Stromal cell of bone marrow (primary cell): Measurements from ENCODE around the gene EMC9.

ENCODE experiments used
- DNase-seq: peaks from one replicate; pipeline ENCODE4 v3.0.0-alpha.2; 2012; ENCODE audit warnings: low read depth

EMC9 gene

GRCh38 chr14:24149302-24149969 is 8.0 kb upstream of the EMC9 start:
- DNase-seq = no peak

- no peak for DNase-seq
These were observed 6.5 kb upstream of the EMC9 start for GRCh38 chr14:24147761-24148428.

DNA sequence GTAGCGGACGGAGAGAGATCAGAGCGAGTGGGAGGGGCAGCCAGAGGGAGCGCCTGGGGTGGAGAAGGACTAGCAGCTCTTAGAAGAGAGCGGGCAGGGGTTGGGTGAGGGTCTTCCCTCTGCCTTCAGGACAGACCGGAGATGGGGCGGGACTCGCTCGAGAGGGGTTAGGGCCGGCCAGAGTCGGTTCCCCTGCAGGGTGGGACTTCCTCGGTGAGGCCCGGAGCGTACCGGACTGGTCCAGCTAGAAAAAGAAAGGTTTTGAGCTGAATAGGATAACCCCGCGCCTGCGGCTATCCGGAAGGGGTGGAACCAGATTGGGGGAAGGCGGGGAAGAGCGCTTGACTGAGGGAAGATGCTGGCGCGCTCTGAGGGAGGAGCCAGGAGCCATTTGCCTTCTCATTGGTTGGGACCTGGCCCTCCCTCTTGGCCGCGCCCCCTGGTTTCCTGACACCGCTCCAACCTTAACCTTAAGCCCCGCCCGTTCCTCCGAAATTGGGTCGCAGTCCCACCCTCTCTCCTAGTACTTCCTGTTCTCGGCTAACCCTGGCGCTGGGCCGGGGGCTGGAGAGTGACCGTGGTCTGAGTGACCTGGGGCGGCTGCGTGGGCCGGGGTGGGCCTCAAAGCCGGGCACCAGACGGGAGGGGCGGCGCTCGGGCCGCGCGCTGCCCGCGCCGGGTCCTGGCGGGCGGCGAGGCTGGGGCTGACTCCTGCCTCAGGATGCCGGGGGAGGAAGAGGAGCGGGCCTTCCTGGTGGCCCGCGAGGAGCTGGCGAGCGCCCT is 5.8 kb upstream of the EMC9 start, which contains the start of gene RNF31:
RNF31 (plus strand) TSS at position 521 of the 783 bp plus-strand sequence; CDS start at position 722, 201 bp downstream.
- DNase-seq = peak; percentile 98

DNA sequence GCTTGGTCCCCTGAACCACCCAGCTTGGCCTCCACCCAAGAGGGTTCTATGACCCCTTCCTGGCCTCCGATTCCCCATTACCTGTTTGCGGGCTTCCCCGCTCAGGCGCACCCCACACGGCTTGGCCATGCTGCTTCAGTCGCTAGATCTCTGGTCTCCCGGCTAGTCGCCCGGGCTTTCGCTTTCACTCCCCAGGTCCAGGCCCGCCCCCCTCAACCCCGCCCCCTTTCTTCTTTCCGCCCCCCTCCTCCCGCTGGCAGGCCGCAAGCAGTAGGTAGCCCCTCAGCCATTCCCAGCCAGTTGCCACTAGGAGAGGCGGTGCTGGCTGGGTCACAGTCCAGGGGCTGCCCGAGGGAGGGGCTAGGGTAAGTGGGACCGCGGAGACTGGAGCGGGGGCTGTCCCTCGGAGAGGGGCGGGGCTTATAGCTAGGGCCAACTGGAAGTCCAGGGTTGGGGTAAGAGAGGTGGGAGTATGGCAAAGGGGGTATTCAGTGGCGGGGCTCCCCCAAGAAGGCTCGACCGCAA is 5.1 kb upstream of the EMC9 start, which contains the start of gene PSME2:
PSME2 (minus strand) TSS at position 158 of the 525 bp plus-strand sequence; CDS start at position 129, 29 bp downstream.
- DNase-seq = peak; percentile 89

DNA sequence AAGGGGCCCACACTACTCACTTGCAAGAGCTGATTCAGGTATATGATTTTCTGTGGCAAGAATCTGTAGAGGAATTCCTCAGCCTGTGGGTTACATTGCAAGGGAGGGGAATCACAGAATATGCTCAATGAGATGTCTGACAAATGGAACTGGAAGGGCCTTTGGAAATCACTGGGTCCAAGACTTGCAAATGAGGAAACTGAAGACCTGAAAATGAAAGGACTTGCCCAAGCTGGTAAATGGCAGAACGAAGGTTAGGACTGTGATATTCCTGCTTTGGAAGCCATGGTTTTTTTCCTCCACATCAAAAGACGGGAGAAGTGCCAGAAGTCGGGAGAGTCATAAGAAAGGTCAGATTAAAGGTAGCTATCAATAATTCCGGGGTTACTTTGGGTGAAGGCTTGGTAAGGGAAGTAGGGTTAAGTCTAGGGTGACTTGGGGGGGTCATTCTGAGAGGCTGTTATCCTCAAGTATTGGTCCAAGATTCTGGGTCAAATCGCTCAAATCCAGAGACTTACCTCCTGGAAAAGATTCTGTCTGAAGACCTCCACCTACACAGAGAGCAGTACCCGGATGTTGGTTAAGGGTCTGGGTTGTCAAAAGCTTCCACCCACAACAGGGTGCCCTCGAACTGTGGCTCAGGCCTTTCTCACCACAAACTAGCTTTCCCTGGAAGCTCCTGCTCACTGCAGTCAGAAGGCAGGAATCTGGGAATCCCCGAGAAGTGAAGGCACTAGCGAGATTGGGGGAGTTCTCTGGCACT is 4.5 kb upstream of the EMC9 start:
- peak; percentile 40 for DNase-seq

DNA sequence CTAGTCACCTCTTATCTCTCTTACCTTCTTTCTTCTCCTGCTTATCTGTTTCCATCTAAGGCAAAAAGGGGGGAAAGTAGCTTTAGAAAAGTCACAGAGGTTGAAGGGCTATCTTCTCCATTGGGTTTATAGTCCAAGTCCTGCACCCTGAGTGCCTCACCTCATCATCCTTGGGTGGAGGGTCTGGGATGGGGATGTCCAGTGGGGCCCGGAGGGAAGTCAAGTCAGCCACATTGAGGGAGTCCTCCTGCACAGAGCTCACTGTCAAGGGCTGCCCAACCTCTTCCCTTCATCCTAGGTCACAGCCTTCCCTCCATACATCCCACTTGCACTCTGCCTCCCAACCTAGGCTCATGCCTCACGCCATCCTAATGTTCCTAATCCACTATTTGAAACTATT is 3.8 kb upstream of the EMC9 start:
- no peak for DNase-seq

DNA sequence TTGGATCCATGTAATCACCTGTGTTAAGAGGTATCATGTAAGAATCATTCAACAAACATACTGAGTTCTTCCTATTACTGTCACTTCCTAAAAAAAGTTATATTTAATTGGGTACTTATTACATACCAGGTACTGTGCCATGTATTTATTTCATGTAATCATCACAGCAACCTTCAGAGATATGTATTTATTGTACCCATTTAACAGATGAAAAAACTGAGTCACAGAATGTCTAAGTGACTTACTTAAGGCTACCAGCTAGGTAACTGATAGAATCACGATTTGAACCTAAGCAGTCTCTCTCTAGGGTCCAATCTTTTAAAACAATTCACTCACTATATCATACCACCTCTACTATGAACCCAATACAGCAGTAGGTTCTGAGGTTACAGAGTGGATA is 3.1 kb upstream of the EMC9 start:
- DNase-seq = no peak

- DNase-seq = peak; percentile 44
These were observed 2.1 kb upstream of the EMC9 start for GRCh38 chr14:24143511-24143910.

DNA sequence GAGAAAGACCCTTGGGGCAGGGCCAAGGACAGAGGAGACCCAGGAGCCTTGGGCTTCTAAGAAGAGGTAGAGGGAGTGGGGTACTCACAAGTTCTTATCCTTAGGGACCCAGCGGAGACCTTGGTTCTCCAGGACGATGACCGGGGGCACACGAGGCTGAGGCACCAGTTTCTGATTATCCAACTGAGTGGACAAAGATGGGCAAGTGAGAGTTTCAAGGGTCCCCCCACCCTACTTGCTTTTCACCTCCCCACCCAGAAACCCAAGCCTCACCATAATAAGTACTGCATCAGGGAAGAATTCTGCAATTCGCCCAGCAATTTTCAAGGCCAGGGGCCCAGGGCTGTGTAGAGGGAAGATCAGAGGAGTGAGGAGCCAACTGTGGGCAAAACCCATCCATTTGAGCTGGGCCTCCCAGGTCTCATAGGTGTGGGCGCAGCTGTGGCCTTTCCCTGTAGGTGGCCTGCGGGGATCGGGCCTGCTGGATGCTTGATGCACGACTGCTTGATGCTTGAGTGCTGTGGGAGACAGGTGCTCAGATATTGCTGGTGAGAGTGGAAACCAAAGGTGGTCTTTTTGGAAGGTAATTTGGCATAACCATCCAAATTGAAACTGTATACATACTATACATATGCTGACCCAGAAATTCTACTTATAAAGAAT is 2.0 kb downstream of the EMC9 start:
- DNase-seq = no peak

DNA sequence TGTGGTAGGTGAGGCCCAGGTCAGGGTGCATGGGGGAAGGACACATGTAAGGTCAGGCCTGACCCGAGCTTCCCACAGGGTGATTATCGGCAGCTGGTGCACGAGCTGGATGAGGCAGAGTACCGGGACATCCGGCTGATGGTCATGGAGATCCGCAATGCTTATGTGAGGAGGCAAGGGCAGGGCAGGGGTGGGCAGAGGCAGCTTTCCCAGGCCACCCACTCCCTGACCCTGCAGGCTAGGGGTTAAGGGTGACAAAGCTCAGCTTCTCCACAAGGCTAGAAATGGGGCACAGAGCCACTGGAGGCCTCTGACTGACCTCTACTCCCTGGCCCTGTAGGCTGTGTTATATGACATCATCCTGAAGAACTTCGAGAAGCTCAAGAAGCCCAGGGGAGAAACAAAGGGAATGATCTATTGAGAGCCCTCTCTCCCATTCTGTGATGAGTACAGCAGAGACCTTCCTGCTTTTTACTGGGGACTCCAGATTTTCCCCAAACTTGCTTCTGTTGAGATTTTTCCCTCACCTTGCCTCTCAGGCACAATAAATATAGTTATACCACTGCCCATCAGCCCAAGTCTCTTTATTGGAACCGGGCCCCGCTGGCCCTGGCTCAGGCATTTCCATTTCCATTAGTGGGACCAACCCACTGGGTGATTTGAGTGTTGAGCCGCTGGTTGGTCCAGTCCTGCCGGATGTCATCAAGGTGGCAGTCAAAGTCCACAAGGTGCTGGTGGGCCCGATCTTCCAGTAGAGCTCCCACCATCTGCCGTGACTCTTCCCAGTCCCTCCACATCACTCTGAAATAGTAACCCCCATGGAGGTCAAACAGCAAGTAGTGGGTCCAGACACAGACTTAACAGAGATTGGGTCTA is 2.8 kb downstream of the EMC9 start:
- DNase-seq = no peak

GRCh38 chr14:24137529-24138395 is 3.6 kb downstream of the EMC9 start:
- DNase-seq = no peak

DNA sequence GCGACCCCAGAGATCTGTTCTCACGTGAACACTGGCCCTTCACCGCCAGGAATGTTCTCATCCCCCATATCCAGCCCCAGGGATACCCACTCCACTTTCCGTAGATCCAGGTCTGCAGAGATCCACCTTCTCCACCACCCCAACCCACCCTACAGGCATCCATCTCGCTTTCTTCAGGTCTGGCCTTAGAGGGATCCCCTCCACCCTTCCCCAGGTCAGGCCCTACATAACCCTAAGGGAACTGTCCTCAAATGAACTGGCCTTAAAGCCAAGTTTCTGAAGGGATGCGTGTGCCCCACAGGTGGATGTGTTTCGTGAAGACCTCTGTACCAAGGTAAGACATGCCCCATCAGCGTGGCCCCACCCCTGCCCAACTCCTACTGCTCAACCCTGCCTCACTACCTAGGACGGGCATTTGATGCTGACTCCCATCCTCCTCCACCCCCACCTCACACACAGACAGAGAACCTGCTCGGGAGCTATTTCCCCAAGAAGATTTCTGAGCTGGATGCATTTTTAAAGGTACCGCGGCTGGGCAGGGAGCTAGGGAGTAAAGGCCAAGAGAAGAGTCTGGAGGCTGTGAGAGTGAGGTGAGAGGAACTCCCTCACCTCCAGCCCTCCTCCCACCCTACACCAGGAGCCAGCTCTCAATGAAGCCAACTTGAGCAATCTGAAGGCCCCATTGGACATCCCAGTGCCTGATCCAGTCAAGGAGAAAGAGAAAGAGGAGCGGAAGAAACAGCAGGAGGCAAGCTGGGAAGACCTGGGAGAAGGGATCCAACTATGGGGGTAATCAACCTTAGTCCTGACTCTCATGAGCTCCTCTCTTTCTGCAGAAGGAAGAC is 4.5 kb downstream of the EMC9 start:
- DNase-seq = no peak

DNA sequence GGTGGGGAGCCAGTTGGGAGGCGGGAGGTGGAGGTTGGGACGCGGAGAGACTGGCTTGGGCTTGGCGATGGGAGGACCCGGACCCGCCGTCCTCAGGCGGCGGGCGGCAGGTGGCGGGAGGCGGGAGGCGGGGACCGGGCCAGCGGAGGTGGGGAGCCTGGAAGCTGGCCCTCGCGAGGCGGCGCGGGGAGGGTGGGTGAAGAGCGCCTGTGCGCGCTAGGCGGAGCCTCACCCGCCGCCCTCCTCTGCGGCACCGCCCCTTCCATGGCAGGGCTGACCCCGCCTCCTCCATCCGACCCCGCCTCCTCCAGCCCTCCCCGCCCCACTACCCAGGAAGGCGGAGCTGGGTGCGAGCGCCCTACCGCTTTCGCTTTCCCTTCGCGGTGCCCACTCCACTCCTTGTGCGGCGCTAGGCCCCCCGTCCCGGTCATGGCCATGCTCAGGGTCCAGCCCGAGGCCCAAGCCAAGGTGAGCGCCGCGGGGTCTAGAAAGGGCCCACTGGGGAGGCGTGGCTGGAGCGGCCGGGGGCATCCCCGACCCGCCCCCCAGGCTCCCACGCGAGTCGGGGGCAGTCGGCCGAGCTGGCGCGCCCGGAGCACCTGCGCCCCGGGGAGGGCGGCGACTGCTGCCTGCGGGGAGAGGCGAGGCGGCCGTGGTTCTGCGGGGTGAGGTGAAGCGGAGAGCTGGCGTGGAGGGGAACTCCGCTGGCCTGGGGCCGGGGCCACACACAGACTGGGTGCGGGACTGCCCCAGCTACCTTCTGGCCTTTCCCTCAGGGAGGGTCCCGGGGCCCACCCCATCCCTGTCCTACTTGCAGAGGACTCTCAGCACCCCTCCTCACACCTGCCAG is 5.3 kb downstream of the EMC9 start, which contains the start of gene PSME1:
PSME1 (plus strand) TSS at position 361 of the 850 bp plus-strand sequence; CDS start at position 430, 69 bp downstream.
- DNase-seq = peak; percentile 78

DNA sequence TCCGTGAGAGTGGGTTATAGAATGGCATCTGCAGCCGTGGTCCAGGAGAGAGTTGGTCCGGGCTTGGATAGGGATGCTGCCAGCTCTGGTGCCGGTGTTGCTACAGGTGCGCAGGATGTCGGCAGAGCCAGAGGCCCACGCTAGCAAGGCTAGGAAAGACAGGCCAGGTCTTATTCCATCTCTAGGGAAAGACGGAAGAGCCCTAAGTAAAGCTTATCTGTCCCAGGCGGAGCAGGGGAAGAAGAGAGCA is 5.9 kb downstream of the EMC9 start:
- DNase-seq = no peak

DNA sequence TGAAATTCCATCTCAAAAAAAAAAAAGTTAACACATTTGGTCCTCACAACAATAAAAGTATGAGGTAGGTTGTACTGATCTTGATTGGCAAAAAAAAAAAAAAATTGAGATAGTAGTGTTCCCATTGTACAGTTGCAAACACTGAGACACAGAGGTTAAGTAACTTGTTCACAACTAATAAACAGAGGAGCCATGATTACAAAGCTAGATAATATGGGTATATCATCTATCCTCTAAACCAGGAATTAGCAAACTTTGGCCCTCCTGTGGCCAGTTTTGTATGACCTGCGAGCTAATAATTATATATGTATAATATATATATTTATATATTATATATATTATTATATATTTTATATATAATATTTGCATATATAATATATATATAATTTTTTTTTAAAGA is 7.7 kb downstream of the EMC9 start:
- DNase-seq = no peak

- no peak for DNase-seq
These were observed 8.4 kb downstream of the EMC9 start for GRCh38 chr14:24132976-24133375.

- DNase-seq = no peak
These were observed 9.2 kb downstream of the EMC9 start for GRCh38 chr14:24132061-24132685.
